GM19467 (cell line): ENCODE measurements around the gene GPC3.
A peak's percentile ranks its signal among the peaks of the same experiment; 100 is the strongest.
"Not testable (repeated sequence)": the region's sequence is repeated elsewhere in the genome, so short reads cannot be mapped to it uniquely, and the experiment has no call there.

Experiments used
- ATAC-seq: cut with Tn5 transposase; IDR thresholded peaks from one replicate; pipeline ENCODE4 v1.9.1; 2021; ENCODE audit warnings: mild to moderate bottlenecking, moderate library complexity; ENCODE audit not compliant: unreplicated experiment

The GPC3 gene

DNA sequence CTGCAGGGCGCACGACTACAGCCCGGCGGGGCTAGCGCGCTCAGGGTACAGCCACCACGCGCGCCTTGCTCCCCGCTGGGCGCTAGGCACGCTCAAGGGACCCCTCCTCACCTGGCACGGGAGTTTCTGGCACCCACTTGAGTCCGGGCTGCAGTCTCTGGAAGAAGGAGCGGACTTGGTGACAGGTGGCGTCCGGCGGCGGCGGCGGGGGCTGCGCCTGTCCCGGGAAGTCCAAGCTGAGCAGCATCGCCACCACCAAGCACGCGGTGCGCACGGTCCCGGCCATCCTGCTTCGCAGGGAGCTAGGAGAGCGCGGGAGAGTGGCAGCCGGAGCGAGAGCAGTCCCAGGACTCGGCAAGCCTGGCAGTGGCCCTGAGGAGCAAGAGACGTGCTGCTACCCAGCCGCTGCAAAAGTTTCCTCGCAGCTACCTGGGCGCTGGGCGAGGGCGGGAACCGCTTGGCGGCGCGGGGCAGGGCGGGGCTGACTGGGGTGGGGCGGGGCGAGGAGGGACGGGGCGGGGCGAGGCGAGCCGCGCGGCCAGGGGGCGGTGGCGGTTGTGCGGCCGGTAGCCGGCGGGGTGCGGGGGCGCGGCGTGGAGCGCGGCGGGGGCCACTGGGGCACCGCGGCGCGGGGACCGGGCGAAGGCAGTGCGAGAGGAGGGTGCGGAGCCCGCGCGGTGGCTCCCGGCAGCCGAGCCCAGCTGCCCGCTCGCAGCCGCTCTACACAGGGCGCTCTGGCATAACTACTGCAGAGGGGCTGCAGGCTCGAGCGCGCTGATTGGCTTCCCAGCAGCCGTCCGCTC, at the start of gene GPC3:
Gene GPC3 (minus strand): TSS at position 431 of the 803 bp plus-strand sequence.
- no peak for ATAC-seq

DNA sequence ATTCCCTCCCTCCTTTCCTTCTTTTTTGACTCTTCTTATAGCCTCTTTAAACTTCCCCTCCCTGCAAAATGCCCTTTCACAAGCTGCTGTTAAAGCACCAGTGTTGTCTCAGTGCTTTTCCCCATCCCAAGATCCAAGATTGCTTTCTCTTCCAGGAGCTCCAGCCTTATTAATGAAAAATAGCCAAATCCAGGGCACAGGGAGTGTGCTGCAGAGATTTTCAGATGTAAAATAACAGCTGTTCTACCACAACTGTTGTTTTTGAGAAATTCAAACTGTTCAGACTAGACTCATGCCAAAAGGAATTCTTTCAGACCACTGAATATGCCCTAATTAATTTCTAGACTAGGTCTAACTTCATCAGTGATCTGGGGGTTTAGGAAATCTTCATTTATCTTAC, 47.0 kb upstream of the GPC3 start:
- ATAC-seq, result no peak

DNA sequence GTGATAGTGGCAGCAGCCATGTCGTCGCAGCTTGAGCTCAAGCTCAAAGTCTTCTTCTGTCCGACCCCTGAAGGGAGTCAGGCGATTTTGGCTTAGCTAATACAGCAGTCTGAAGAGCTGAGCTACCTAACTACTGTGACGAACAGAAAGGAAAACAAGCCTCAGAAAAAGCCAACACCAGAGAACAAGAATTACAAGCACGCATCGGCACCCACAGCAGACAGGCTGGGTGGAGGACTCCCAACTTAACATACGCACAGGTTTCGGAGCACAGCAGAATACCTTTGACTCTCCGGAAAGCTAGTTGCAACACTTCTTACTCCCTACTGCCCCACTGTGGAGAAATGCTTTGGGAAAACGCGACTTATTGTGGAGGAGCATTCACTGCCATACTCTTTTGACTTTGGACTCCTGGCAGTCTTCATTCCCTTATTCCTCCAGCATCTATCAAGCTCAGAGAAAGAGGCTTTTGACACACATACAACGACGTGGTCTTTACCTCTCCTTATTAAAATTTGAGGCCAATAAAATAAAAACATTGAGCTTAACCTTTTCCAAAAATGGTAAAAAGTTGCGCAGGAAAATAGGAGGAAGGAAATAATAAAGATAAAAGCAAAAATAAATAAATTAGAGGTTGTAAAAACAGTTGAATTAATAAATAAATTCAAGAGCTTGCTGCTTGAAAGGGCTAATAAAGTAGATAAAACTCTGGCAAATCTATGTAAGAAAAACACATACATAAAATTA, 41.3 kb upstream of the GPC3 start:
- no peak for ATAC-seq

DNA sequence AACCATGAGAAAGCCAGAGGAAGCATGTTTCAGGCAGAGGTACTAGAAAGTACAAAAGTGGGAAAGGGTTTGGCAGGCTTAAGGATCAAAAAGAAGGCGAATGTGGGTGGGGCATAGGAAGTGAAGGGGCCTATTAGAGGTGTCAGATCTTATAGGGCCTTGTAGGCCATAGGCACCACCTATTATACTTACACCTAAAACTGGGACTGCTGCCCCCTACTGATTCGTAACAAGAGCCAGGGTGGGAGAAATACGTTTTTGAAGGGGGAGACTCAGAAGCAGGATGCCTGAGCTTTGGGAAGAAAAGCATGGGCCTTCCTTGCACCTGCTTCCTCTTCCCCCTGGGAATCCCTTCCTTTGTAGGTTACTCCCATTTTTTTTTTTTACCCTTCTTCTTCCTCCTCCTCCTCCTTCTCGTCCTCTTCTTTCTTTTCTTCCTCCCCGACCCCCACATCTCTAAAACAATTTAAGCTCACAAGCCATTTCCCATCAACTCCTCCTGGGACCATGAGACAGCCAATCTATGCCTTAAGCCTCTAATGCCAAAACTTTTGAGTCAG, 40.7 kb upstream of the GPC3 start:
- no peak for ATAC-seq

DNA sequence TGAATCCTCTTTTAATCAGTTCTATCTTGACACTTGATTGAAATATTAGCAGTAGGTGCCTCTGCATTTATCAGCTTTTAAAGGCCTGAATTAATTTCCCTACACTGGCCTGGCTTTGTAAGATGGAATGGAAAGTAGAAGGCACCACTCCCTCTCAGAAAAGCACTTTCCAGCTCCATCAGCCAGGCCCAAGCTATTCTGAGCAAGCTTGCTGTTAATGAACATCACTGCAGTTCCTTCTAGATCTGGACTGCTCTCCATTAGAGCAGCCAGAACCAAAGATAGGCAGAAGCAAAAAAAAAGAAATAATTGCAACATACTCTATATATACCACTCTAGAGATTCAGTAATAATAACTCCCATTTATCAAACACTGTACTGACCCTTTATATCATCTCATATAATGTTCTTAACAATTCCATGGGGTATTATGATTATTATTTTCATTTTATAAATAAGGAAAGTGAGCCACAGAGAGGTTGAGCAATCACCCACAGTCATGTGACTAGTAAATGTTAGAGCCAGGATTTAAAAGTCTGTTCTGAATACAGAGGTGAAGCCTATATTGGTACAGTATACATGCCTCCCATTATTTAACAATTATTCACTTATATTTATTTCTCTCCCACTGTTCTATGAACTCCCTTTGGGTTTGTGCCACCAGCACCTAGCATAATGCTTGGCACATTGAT, 39.4 kb upstream of the GPC3 start:
- ATAC-seq, result no peak

DNA sequence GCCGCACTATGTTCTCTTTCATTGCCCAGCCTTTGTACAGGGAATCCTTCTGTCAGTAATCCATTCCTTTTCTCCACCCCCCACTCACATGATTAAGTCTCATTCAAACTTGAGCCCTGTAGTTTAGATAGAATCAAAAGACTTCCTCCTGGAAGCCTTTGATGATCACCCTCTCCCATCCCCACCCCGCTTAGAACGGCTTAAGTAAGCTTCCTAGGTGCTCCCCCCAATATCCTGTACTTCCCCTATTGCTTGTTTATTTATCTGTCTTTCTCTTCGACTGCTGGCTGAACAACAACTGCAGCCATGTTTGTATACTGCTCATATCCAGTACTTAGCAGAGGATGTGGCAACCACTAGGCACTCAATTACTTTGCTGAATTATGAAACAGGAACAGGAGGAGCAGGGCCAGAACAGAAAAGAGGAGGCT, 38.5 kb upstream of the GPC3 start:
- ATAC-seq, result no peak

DNA sequence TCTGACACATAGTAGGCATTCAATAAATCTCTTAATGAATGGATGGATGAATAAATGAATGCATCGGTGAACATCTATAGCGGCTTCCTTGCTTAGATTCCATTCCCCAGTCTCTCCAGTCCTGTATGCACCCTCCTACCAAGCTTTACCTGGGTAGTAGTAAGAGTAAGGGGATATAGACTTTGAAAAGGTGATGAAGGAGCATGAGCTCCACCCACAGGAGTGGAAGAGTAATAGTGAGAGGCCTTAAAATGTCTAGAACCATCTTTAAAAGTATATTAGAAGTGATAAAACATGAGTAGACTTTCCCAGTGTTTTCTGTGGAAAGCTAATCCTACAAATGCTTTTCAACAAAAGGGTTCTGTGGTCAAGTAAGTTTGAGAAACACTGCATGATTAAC, 35.5 kb upstream of the GPC3 start:
- no peak for ATAC-seq

DNA sequence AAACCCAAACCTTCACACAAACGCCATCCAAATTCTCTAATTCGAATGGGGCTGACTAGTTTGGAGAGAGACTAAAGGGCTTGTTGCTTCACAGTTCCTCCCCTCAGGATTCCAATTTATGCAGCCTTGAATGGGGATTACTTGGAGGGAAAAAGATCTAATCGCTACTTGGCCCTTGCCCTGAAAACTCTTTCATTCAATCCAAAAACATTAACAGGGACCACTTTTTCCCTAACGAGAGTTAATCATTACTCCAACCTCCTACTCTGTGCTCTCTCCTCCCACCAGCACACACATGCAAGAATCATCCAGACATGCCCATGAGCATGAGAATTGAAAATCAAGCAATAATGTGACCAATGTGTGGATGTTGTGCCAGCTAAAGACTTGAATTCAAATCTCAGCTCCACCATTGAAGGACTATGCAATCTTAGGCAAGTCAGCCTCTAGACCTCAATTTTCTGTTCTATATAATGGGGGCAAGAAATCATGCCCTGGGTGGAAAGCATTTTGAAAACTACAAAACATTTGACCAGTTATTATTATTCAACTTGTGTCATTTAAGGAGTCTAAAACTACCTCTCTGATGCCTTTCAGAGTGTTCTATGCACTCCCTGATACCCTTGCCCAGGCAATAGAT, 34.3 kb upstream of the GPC3 start:
- no peak for ATAC-seq

DNA sequence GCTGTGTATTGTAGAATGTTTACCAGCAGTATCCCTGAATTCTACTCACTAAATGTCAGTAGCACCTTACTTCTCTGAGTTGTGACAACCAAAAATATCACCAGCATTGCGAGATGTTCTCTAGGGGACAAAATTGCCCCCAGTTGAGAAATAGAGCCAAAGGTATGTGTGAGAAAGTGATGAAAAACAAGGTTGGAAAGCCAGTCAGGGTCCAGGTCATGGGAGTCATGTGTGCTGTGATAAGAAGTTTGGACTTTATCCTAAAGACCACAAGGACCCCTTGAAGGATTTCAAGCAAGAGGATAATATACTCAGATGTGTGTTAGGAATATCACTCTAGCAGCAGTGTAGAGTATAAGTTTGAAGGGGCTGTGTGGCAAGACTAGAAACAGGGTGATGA, 30.9 kb upstream of the GPC3 start:
- ATAC-seq, result not testable (repeated sequence)

DNA sequence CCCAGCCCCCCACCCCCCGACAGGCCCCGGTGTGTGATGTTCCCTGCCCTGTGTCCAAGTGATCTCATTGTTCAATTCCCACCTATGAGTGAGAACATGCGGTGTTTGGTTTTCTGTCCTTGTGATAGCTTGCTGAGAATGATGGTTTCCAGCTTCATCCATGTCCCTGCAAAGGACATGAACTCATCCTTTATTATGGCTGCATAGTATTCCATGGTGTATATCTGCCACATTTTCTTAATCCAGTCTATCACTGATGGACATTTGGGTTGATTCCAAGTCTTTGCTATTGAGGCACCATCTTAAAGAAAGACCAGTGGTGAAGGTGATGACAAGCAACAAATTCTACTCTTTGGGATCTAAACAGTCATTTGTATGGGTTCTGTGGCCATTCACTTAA, 30.1 kb upstream of the GPC3 start:
- ATAC-seq, result not testable (repeated sequence)

DNA sequence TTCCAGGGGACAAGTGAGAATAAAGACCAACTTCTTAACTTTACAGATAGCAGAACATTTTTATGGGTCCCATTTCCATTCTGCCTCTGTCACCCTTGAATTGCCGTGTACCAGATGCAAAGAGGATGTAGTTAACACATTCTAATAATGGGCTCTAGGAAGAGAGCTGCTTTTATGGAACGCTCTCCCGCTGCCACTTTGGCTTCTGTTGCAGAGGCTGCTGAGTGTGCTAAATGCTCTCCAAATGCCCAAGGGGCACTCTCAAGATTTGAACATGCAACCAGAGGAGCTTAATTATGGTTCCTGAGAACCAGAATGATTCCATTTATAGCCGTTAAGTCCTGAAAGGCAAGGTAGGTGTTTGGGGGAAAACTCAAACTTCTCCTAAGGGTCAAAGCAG, 28.1 kb upstream of the GPC3 start:
- ATAC-seq, result no peak

DNA sequence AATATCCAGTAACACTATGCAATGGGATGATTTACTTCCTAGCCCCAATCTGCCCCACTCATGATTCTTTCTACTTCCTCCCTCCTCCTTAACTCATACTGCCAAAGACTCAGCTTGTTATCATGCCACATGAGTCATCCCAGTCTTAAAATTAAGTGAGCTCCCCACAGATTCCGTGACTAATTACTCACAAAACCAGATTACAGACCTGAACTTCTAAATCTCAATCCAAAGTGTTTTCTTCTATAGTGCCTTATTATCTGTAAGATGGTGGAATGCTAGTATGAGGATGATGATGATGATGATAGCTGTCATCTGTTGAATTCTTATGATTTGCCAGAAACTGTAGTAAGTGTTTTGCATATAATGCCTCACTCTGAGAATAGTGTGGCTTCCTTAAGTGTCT, 27.7 kb upstream of the GPC3 start:
- no peak for ATAC-seq

DNA sequence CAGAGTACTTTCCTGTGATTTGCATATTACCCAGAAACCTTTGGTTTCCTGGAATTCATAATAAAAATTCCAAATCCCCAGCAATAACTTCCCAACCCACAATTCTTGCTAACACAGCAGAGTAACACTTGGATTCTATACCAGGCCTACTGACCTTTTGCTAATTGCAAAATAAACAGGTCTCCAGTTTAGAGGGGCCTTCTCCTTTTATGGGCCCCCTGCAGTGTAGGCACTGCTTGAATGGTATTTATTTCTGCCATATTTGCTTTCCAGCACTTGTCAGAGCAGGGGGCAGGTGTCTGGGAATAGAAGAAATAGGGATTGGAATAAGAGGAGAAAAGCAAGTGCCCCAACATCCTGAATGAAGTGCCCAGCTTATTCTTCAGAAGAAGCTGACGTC, 25.3 kb upstream of the GPC3 start:
- no peak for ATAC-seq

DNA sequence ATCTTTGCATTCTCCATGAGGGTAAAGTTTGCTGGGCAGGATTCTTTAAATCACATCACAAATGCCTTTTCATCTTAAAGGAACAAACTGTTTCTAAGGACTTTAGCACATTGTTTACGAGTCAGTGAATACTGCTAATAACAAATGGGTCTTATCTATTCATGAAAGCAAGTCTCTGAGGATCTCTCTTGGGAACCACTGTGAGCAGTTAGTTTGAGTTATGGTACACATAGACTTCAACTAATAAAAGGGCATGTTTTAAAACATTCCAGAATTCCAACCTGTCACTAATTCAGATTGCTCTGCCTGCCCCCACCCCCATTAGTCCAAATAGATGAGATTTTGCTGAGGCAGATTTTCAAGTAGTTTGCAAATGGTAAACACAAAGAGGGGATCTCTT, 22.3 kb upstream of the GPC3 start:
- ATAC-seq, result no peak

DNA sequence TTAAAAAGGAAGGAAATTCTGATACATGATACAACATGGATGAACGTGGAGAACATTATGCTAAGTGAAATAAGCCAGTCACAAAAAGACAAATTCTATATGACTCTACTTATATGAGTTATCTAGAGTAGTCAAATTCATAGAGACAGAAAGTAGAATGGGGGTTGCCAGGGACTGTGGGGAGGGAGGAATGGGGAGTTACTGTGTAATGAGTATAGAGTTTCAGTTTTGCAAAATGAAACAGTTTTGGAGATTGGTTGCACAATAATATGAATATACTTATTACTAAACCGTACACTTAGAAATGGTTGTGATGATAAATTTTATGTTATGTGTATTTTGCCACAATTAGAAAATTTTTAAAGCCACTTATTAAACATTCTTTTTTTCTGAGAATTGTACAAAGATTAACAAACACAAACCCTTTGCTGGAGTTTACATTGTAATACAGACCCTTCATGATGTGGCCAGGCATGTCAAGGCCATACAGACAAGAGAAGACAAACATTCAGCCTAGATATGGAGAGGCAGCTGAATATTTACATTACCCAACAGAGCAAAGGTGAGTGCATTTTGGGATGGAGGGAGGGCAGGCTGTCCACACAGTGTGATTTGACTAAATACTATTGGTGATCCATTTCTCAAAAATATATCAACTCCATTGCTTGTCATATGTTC, 21.2 kb upstream of the GPC3 start:
- peak; percentile 62 for ATAC-seq

DNA sequence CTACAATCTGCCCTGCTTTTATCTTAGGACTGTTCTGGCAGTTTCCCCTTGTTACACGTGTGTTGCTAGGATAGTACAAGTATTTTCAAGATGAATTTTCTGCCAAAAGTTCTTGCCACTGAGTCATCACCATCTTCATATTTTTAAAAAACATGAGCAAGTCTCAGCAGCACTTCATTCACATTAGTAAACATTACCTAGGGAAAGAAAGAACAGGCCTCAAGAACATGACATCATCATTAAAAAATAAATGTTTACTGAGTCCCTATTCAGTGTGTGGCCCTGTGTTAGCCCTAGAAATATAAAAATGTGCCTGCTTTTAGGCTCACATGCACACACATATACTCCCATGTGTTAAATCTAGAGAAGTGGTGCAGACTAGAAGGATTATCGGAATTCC, 18.7 kb upstream of the GPC3 start:
- no peak for ATAC-seq

DNA sequence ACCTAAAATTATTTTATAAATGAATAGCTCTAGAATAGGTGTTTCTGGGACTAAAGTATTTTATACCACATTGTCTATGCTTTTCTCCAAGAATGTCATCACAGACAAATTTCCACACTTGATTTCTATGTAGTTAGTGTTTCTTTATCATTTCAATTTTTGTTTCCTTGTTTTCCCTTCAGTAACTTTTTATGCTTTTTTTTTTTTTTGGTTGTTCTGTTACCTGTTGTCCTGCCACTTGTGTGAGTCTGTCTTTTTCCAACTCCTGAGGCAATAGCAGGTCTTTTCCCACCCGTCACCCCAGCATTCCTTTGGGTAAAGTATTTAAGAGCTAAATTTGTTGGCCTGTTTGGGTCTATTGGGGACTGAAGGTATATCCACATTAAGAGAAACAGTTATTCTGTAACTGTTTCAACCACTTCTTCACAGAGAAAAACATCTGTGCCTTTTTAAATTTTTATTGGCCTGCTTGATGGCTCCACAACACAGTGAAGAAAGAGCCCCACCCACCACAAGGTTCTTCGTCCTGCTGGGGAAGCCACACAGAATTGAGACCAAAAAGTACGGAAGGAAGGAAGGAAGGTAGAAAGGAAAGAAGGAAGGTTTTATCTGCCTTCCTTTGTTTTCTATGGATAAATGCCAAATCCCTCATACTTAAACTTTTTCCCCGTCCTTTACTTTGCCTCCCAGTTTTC, 17.7 kb upstream of the GPC3 start:
- ATAC-seq, result no peak

DNA sequence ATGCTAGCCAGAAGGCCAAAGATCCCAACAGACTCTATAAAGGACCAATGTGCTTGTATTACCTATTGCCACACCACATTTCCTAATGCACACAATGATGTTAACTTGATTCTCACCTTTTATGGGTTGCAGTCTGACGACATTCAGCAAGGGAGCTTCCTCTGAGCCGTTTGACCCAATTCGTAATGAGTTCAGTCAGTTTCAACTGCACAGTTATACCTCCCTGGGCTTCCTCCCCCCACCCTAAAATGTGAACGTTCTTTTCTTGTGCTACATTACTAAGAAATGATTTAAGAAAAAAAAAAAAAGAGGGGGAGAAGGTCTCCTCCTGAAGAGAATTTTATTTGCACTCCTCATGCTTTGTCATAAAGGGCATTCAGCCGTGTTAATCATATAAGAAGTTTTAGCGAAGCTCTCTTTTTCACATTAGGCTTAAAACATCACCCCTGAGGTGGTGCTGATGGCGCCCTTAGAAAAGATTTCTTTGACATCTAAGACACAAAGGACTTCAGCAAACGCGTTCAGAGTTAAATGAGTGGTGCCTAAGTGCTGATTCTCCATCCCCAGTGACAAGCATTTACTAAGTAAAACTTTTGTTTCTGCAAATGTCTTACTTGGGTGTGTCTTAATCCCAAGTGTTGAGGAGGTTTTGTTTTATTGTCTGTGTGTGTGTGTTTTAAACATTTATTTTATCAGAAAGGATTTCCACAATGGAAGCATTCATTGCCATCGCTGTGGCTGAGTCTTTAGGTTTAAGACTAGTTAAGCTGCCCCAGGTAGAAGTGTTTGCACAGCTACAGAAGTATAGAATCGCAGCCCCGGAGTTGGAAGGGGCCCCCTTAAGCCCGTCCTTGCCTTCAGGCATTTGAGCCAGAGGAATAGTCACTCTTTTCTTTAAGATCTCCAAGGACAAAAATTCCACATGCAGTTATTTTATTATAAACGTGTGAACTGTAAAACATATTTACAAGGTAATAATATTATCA, 15.2 kb upstream of the GPC3 start:
- no peak for ATAC-seq
